Activated CD8-positive, alpha-beta memory T cell treated with anti-CD3 and anti-CD28 coated beads, Interleukin-2, amount 50 U/mL, for 1 hour (primary cell): ENCODE results near the gene AGBL1.

Source experiments
- DNase-seq: peaks from one replicate; pipeline ENCODE4 v3.0.0-alpha.2; 2020; ENCODE audit errors: extremely low read depth

AGBL1 gene

DNA sequence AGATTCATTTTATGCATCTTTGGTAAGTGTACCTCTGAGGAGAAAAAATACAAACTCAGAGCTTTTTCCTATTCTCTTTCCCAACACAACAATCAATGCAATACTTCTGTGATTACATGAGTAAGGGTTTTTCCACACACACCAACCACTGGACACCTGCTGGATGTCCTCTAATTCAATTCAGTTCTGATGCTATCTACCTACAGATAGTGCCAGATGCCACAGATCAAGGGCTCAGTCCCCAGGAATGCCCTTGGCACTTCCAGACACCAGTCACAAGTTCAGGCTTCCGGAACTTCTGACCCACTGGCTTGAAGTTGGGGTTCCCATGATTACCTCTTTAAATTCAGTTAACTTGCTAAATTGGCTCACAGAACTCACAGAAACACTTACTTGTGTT is 511.5 kb downstream of the AGBL1 start:
- DNase-seq, result no peak

DNA sequence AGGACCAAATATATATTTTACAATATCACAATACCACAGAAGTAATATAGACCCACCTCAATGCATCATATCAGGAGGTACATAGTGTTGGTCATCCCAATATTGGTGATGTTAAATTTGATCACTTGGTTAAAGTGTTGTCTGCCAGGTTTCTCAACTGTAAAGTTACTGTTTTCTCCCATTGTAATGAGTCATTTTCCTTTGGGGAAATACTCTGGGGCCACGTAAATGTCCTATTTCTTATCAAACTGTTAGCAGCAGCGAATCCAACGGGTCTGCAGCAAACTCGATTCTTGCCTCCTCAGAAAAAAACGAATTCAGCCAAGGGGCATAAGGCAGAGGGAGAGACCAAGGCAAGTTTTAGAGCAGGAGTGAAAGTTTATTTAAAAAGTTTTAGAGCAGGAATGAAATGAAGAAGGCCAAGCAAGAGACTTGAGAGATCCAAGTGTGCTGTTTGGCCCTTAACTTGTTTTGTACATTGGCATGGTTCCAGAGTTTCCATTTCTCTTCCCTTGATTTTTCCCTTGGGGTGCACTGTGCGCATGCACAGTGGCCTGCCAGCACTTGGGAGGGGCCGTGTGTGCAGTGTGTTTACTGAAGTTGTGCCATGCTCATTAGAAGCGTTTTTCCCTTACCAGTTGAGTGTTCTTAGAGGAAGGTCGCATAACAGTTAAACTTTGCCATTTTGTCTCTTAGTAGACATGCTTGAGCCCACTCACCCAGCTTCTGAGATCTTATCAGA is 512.5 kb downstream of the AGBL1 start:
- no peak for DNase-seq

DNA sequence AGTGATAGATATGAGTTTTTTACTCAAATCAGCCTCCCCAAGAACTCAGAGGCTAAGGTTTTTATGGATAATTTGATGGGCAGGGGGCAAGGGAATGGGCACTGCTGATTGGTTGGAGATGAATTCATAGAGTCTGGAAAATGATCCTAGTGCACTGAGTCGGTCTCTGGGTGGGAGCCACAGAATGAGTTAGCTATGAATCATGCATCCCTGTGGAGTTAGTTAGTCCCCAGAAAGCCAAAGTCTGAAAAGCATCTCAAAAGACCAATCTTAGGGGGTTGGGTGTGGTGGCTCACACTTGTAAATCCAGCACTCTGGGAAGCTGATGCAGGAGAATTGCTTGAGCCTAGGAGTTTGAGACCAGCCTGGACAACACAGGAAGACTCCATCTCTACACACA is 516.1 kb downstream of the AGBL1 start:
- DNase-seq, result no peak

DNA sequence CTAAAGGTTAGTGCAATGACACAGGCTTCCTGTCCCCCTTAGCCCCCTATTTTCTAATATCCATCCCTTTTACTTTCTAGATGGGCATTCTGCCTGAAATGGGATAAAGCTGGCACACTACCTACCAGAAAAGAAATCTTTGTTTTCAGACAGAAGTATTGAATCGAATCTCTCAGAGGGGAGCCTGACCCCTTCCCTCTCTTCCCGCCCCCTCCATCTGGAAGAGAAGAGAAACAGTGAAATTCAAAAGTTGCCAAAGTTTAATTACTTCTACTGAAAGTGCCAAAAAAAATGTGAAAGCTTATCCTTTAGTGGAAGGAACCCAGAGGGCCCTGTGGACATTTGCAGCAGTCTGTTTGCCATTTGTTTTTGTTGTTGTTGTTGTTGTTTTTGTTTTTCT is 523.8 kb downstream of the AGBL1 start:
- DNase-seq, result no peak

DNA sequence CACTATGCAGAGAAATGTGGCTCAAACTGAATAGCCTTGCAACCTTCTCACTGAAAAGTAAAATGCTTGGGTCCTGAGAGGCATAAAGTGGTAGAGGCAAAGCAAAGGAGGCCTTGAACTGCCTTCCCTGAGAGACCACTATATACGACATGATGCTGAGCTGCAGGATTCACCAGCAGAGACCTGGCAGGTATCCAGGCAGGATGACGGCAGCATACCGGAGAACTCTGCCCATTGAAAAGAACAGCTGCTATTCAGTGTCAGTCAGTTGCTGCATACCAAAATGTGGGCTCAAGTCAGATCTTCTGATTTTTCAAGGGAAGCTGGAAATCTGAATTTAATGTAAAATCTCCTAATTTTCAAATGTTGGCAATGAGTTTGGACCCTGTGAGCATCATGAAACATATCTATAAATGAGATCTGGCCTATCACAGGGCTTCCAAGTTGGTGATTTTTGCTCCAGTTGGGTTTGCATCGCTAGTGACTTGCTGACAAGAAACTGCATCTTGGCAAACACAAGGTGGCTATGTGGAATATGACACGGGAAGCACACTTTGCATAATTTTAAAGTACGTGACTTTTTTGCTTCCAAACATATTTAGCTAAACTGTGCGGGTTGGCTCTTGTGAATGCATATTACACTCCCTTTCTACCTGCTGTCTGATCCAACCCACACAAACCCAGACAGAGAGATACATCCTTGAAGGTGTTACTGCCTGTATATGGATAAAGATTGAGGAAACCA is 529.0 kb downstream of the AGBL1 start:
- no peak for DNase-seq

DNA sequence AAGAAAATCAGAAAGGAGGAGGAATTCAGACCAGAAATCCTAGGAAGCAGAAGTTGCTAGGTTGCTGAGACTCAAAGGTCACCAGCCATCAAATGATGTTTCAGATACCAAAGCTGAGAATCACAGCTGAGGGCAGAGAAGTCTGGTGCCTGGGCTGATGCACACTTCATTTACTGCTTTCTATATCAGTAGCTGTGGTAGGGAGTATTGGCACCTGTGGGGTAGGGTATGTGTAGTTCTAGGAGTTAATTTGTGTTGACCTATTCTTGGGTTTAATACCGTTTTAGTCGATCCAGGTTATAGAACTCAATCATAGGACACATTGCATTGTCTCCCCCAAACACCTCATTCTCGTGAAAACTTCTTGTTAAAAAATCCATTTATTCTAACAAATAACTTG is 529.6 kb downstream of the AGBL1 start:
- DNase-seq, result no peak

DNA sequence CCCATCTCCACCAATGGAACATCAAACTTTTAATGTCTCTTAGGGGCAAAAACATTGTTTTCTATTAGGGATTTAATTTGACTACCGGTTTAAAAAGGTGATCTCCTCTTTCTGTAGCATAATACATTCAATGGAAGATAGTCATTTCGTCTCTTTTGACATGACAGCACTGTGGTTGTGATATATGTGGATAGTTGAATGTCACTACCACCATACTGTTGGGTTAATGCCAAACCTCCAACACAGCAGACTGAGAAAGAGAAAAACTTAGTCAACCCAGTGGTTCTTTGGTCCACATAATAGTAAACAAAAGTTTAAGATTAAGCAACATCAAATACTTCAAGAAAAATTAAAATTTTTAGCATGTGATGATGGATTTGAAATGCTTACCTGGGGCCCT is 530.4 kb downstream of the AGBL1 start:
- no peak for DNase-seq

DNA sequence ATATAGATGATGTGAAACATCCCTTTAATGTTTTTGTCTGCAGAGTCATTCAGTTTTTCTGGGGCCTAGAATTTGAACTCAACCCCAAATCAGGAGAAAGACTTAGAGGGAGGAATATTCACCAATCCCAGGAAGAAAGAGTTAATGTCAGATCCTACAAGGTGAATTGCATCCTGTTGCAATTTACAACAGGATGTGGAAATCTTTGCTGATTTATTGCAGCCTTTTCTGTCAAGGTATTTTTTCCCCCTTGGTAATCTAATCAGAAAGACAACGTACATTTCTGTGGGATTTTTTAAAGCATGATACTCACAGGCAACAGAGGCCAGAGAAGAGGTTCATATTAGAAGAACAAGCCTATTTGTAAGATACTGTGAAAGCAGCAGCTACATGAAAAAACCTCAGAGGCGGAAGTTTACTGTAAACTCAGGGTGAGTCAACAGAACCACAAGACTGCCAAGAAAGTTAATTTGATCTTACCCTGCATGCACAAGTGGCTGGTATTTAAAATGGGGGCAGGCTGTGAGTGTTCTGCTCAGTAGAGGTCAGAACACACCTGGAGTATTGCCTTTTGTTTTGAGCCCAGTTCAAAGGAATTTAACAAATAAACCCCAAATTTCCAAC is 531.9 kb downstream of the AGBL1 start:
- DNase-seq, result no peak

DNA sequence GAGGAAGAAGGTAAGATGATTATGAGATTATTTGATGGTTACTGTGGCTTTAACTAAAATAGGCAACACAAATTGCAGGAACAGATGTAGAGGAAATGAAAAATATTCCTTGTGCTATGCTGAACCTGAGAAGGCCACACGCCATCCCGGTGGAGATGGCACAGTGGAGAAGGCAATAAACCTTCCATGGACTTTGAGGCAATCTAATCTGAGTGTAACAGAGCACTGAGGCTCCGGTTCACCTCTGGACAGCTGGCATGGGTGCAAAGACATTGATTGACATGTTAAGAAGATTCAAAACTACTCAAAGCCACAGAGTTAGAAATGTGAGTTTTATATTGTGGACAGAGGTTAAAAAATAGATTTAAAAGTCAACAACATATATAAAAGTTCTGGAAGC is 535.7 kb downstream of the AGBL1 start:
- no peak for DNase-seq

DNA sequence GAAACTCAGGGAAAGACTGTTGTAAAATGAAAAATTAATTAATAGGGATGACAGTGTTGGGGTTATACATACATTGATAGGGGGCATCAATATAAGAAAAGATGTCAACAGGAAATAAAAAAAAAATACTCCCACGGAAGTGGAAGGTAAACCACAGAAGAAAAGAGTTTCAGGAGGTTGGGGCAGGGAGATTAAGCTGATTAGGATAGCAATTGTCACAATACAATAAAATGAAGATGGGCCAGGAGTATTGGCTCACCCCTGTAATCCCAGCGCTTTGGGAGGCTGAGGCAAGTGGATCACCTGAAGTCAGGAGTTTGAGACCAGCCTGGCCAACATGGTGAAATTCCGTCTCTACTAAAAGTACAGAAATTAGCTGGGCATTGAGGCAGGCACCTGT is 536.1 kb downstream of the AGBL1 start:
- no peak for DNase-seq

DNA sequence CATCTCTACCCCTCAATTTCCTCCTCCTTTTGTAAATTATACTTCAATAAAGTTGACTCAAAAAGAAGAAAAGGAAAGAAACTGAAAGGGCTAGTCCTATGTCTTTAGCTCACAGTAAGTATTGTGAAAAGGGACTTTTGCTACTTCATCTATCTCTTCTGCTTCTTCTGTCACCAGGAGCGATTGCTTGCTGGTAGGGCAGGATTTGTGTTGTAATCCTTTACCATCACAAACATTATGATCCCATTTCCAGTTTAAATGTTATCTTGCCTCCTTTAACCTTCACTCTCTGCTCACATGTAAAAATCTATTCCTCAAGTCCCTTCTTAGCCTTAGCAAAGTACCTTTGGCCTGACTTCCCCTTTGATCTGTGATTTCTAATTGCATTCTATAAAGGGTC is 537.1 kb downstream of the AGBL1 start:
- no peak for DNase-seq

DNA sequence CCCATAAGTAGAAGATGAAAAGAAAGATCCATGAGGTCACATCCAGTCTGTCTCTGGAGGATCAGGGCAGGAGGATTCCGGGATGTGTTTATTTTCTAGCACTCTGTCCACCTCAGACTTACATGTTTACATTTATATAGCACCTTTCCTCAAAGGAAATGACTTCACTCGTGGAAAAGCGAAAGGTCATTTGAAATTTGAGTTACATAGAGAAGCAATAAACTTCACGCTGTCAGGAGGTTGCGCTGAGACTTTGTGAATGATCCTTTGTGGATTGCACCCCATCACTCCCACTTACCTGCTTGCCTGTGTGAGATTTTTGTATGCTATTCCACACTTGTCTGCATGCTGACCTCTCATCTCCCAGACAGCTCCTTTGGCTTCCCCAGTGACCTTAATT is 540.5 kb downstream of the AGBL1 start:
- DNase-seq, result no peak

DNA sequence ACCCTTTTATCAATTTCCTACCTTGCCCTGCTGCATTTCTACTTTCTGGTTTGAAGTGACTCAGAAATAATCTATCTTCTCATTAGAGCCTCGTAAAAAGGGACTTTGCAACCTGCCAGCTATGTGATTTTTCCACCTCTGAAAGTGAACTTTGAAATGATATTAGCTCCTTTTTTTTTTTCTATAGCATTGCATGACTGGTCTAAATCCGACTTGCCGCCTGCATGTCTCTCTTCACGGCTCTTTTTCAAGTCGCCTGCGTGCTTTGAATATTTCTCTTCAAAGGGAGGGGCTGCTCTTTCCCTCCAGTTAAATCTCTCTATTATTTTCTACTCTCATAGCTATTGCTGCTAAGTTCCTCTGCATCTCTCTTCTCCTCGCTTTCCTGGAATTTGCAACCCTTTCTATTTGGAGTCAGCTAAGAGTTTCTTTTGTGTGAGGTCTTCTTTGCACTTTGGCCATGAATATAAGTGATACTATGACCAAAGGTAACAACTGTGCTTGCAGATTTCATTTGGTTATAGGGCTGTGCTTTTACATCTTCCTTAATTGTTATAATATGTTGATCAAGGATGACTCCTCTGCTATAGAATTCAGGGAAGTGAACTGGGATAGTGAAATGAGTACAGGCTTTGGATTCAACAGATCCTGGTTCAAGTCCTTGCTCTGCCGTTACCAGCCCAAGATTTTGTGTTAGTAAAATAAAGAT is 541.1 kb downstream of the AGBL1 start:
- no peak for DNase-seq

DNA sequence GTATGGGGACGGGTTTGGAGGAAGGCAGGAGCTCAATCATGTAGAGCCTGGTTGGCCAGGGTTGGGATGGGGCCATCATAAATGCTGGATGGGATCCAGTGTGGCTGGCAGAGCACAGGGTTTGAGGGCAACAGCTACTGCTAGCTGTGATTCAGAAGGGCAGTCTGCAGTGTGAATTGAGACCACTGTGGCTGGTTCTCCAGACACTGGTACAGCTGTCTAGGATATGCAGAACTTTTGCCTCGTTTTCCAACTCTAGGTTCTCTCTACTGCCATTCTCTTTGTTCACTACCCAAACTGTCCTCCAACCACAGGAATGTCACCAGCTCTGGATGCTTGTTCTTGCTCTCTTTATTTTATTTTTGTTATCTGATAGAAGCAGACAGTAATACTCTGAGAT is 543.6 kb downstream of the AGBL1 start:
- no peak for DNase-seq

DNA sequence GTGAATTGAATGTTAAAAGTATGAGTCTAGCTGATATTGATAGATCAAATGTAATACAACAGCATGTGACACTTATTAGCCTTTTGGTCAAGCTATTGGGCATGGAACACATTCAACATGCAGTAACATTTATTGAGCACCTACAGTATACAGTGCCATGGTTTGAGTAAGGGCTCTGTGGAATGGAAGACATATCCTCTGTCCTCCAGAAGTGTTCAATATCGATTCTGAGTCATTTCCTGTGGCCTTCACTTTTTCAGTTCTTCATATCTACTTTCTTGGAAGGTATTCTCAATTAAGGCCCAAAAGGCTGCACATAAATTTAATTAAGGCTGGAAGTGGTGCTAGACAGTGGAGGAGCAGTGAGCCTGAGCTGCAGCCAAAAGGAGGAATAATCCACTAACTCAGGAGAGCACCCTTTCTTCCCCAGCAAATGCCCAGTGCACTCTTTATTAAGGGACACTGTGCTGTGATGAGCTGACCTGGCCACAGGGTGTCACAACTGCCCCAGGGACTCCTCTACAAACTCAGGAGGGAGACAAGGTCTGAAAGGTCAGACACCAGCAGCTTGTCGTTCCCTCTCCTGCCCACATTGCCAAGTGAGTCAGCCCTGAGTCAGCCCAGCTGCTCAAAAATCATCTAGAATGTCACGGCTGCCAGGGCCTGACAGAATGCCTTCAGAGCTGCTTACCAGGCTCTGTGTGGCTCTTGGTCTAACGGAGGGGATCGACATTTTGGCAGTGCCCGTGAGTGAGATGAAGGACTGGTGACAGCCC is 544.8 kb downstream of the AGBL1 start:
- peak; percentile 10 for DNase-seq

DNA sequence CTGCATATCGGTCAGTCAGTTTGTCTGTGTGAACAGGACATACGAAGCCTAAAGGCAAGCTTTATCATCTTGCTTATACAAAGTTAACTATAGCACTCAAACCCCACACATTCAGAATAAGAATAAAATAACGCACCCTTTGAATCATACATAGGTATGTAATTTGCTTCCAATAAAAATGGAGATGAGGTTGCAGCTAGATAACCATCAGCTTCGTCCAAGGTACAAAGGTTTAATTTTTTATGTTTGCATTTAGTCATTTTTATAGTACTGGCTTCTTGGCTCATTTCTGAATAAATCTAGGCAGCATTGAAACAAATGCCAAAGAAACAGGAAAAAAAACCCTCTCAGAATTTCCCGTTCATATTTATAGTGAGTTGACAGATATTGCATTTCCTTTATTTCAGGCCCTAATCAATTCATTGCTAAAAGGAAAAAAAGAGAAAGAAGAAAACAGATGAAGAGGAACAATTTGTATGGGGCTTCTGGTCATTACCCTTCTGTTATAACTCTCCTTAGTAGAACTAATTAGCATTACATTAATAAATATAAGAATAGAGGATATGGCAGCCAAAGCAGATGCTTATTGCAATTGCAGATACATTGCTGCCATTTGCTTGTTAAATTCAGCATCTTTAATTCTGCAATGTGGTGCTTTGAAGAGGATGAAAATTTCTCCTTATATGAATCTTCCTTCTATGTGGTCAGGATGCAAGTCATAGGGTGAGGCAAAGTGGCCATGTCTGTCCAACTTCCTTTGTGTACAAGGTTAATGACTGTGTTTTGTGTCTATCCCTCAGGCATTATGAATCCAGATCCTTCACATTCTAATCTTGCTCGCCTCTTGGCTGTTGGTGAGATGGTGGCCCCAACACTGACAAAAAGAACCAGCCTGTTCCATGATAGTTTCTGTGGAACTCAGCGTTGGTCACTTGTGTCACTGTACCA is 550.0 kb downstream of the AGBL1 start:
- DNase-seq, result no peak

DNA sequence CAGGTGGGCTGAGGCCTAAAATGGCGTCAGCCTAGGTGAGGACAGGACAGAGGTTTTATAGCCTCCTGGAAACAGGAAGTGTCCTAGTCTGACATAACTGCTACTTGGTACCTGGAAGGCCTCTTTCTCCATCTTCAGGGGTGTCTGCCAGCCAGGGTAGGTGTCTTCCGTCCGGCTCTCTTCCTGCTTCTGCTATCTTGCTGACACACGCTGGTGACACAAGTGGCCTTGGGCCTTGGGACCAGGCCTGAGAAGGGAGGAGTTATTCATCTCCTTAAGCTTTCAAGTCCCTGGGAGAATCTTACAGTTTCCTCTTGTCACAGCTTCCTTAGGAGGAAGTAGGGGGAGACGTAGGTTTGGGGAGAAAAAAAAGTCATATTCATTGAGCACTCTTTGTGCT is 551.3 kb downstream of the AGBL1 start:
- no peak for DNase-seq

DNA sequence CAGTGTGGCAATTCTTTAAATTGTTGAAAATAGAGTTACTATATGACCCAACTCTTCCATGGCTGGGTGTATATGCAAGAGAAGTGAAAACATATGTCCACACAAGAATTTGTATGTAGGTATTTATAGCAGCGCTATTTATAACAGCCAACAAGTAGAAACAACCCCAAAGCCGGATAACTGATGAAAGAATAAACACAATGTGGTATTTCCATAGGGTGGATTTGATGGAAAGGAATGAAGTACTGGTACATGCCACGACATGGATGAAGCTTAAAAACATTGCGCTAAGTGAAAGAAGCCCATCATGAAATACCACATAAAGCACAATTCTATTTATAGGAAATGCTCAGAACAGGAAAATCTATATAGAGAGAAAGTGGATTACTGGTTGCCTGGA is 554.5 kb downstream of the AGBL1 start:
- DNase-seq, result no peak

DNA sequence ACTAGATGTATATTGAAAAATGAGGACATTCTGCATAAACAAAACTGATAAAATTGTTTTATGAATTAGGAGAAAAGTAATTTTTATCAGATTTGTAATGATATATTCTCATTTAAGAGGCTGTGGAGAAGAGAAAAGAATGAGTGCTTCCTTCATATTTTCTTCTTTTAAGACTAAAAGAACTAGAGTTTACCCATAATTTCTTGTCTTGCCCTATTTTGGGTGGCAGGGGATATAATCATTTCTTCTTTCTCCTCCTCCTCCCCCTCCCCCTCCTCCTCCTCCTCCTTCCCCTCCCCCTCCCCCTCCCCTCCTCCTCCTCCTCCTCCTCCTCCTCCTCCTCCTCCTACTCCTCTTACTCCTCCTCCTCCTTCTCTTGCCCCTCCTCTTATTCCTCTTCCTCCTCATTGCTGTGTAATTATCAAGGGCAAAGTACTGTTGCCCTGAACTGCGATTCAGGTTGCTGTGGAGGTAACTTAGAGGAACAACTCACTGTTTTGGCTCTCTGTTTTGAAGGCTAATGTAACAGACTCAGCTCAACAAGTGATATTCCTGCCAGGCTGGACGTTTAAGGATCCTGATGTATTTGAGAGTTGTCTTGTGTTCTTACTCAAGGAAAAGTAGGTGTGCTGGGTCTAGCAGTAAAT is 555.4 kb downstream of the AGBL1 start:
- DNase-seq, result no peak

DNA sequence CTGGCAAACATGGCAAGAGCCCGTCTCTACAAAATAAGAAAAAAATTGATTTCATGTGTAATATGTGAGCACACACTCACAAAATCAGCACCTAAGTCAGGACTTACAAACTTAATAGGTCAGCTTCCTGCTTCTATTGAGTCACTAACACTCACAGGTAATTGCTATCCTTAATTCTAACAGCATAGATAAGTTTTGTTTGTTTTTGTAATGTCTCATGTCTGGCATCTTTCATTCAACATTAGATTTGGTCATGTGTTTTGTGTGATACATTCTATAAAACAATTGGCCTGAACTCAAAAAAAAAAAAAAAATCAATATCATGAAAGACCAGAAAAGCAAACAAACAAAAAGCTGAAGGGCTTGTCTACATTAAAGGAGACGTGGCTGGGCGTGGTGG is 564.7 kb downstream of the AGBL1 start:
- no peak for DNase-seq
